GM12878 (cell line): ENCODE results near the gene ARL6IP1. TPM values are rescaled to one million over a fixed set of nuclear protein-coding genes. Genes with fewer than 3 reads are reported as not detected.

Experiments used
- ATAC-seq: fragments of 200-7000 bp; cut with Tn5 transposase; 3 replicates; pipeline ENCODE4 v1.9.1; 2020; ENCODE audit warnings: mild to moderate bottlenecking, moderate library complexity
- BruUV-seq: library from RNA; stranded (reverse); fragments of 400-500 nt; replicated peaks from 2 replicates; lab custom pipeline; 2021; lab: Mats Ljungman, UMichigan
- CTCF ChIA-PET: fragments of 300-600 bp; sonication (Branson Sonifier 250); formaldehyde crosslinking; extraction: SDS; loops from one replicate; lab custom pipeline; 2021; ENCODE audit warnings: inconsistent platforms; lab: Yijun Ruan, JAX
- POLR2A ChIA-PET: fragments of 350-600 bp; formaldehyde crosslinking; extraction: SDS; loops from one replicate; lab custom pipeline; 2021; ENCODE audit warnings: inconsistent platforms; lab: Charles Lee
- RAD21 ChIA-PET: fragments of 300-600 bp; sonication (Branson Sonifier 250); formaldehyde crosslinking; loops from one replicate; lab custom pipeline; 2023; ENCODE audit warnings: antibody characterized with exemption; ENCODE audit not compliant: unreplicated experiment; lab: Charles Lee
- SMC1A ChIA-PET: fragments of 300-600 bp; sonication (Branson Sonifier 250); formaldehyde crosslinking; loops from one replicate; lab custom pipeline; 2023; ENCODE audit not compliant: unreplicated experiment, uncharacterized antibody; lab: Charles Lee
- DNase-seq: peaks from one replicate; pipeline ENCODE4 v3.0.0-alpha.2; 2011; ENCODE audit warnings: low read depth, low spot score
- FAIRE-seq: peaks from 3 replicates; lab custom pipeline; 2011; peaks lifted over from hg19 to GRCh38; lab: Jason Lieb, UNC
- H2AFZ ChIP-seq: 2 replicates; pipeline ENCODE4 v1.6.0; 2011; ENCODE audit warnings: low read depth, low read length, control low read depth; ENCODE audit not compliant: control insufficient read depth
- H3K27ac ChIP-seq: 2 replicates; pipeline ENCODE4 v1.5.1; 2011; ENCODE audit warnings: control low read depth; ENCODE audit not compliant: control insufficient read depth, insufficient read depth
- H3K27me3 ChIP-seq, 2 experiments: replicated peaks in 1 of 2; 2 replicates each; pipeline versions ENCODE4 v1.6.0 to v1.6.1; 2011; ENCODE audit warnings: low read length in 1 of 2; ENCODE audit not compliant: control insufficient read depth in 2 of 2, insufficient read depth in 2 of 2
- H3K36me3 ChIP-seq, 2 experiments: 2 replicates each; pipeline ENCODE4 v1.5.1; 2011; ENCODE audit warnings: low read length in 1 of 2; ENCODE audit not compliant: control insufficient read depth in 2 of 2, insufficient read depth in 2 of 2
- H3K4me1 ChIP-seq: 2 replicates; pipeline ENCODE4 v1.6.1; 2011; ENCODE audit warnings: mild to moderate bottlenecking, low read length, moderate library complexity, mixed read lengths; ENCODE audit not compliant: control insufficient read depth, insufficient read depth
- H3K4me2 ChIP-seq: 2 replicates; pipeline ENCODE4 v1.6.0; 2011; ENCODE audit warnings: control low read depth; ENCODE audit not compliant: control insufficient read depth, insufficient read depth
- H3K4me3 ChIP-seq: fragments of 200-600 bp; sonication (generic); 2 replicates; pipeline ENCODE4 v1.5.1; 2016
- H3K79me2 ChIP-seq: 2 replicates; pipeline ENCODE4 v1.6.0; 2011; ENCODE audit warnings: low read length; ENCODE audit not compliant: control insufficient read depth, insufficient read depth
- H3K9ac ChIP-seq: 2 replicates; pipeline ENCODE4 v1.8.0; 2011; ENCODE audit warnings: low read length, control low read depth, mixed read lengths; ENCODE audit not compliant: control insufficient read depth, insufficient read depth
- H3K9me3 ChIP-seq: replicated peaks from 3 replicates; pipeline ENCODE4 v1.5.1; 2011; ENCODE audit warnings: mild to moderate bottlenecking, low read length; ENCODE audit not compliant: control insufficient read depth, insufficient read depth
- H4K20me1 ChIP-seq: 2 replicates; pipeline ENCODE4 v1.6.0; 2011; ENCODE audit not compliant: control insufficient read depth, insufficient read depth
- BMI1 ChIP-seq: fragments of 450-650 bp; IDR thresholded peaks from 2 replicates; pipeline ENCODE4 v1.6.1; 2016; ENCODE audit warnings: mild to moderate bottlenecking, moderate library complexity, borderline replicate concordance
- CHD1 ChIP-seq: IDR thresholded peaks from 2 replicates; pipeline ENCODE4 v1.6.1; 2012; ENCODE audit warnings: low read depth, low read length, improper control_type of control experiment
- DPF2 ChIP-seq: fragments of 450-650 bp; IDR thresholded peaks from 2 replicates; pipeline ENCODE4 v1.6.1; 2017; ENCODE audit warnings: mild to moderate bottlenecking
- HDGF ChIP-seq: fragments of 450-650 bp; IDR thresholded peaks from 2 replicates; pipeline ENCODE4 v1.6.1; 2016; ENCODE audit warnings: antibody characterized with exemption
- NFIC ChIP-seq: IDR thresholded peaks from 2 replicates; pipeline ENCODE4 v1.6.1; 2012; ENCODE audit warnings: low read depth, mild to moderate bottlenecking, inconsistent platforms, low read length, moderate library complexity
- POLR2A ChIP-seq: IDR thresholded peaks from 2 replicates; pipeline ENCODE4 v1.6.1; 2011; ENCODE audit warnings: low read depth, mild to moderate bottlenecking, low read length
- WRNIP1 ChIP-seq: IDR thresholded peaks from 2 replicates; pipeline ENCODE4 v1.6.1; 2011; ENCODE audit warnings: low read depth, low read length, improper control_type of control experiment, borderline replicate concordance
- ZNF207 ChIP-seq: fragments of 450-650 bp; IDR thresholded peaks from 2 replicates; pipeline ENCODE4 v1.6.1; 2014; ENCODE audit warnings: antibody characterized with exemption, mild to moderate bottlenecking, borderline replicate concordance
- ZNF217 ChIP-seq: fragments of 450-650 bp; IDR thresholded peaks from 2 replicates; pipeline ENCODE4 v1.6.1; 2017; ENCODE audit warnings: antibody characterized with exemption, mild to moderate bottlenecking
- ZNF384 ChIP-seq: IDR thresholded peaks from 2 replicates; pipeline ENCODE4 v1.6.1; 2012; ENCODE audit warnings: low read depth, mild to moderate bottlenecking, low read length, improper control_type of control experiment, borderline replicate concordance
- WGBS: methylation state at CpG from one replicate; pipeline ENCODE4 v1.1.6; 2016; ENCODE audit warnings: low lambda C conversion rate; ENCODE audit not compliant: insufficient replicate concordance, insufficient coverage; ENCODE audit errors: missing lambda C conversion rate; 5-methylcytosine and 5-hydroxymethylcytosine counted together
- in situ Hi-C: fragments of 300-500 bp; cut with MboI; formaldehyde crosslinking; loops from 9 replicates; pipeline ENCODE4 v1.14.3; 2018; ENCODE audit warnings: mixed read lengths
- intact Hi-C: fragments of 100-400 bp; cut with micrococcal nuclease; formaldehyde crosslinking; loops from one replicate; pipeline ENCODE4 v1.14.2; 2022; ENCODE audit not compliant: unreplicated experiment
- polyA plus RNA-seq, 11 experiments: library from polyadenylated mRNA; depleted of rRNA in 4 of 11; unstranded in 6 of 11; stranded (reverse) in 5 of 11; fragments of >200 nt; fragmentation: Nextera tagmentation in 4 of 11; fragmentation: Illumina TruSeq in 1 of 11; extraction: Ambion mirVana in 4 of 11; extraction: Trizol in 1 of 11; gene quantifications; 1 replicate in 1 of 11; 2 replicates in 10 of 11; pipeline versions ENCODE4 v1.2.1 to v1.2.3, GENCODE V29; 2011 to 2016; ENCODE audit warnings: inconsistent platforms in 2 of 11, missing spikeins in 2 of 11, low read depth in 1 of 11
- total RNA-seq, 4 experiments: library from RNA; depleted of rRNA in 3 of 4; stranded (reverse); fragments of >200 nt in 3 of 4; fragmentation: Illumina TruSeq in 1 of 4; extraction: Trizol in 1 of 4; gene quantifications; 2 replicates each; pipeline versions ENCODE4 v1.2.1 to v1.2.3, GENCODE V29; 2013 to 2021
- TF ChIP-seq, protein P1 (sequence below): fragments of 450-650 bp; IDR thresholded peaks from 2 replicates; pipeline ENCODE4 v1.6.1; 2016; ENCODE audit warnings: mild to moderate bottlenecking, moderate library complexity, borderline replicate concordance
- TF ChIP-seq, protein P2 (sequence below): fragments of 450-650 bp; IDR thresholded peaks from 2 replicates; pipeline ENCODE4 v1.6.1; 2017; ENCODE audit warnings: mild to moderate bottlenecking, moderate library complexity
- TF ChIP-seq, protein P3 (sequence below): fragments of 450-650 bp; IDR thresholded peaks from 2 replicates; pipeline ENCODE4 v1.6.1; 2016; ENCODE audit warnings: mild to moderate bottlenecking
- TF ChIP-seq, protein P4 (sequence below), 3 experiments: IDR thresholded peaks in 2 of 3; conservative IDR thresholded peaks in 1 of 3; 2 replicates each; pipeline ENCODE4 v1.5.1; 2011; ENCODE audit warnings: low read depth in 3 of 3, low read length in 3 of 3, mild to moderate bottlenecking in 3 of 3, control low read depth in 2 of 3, moderate library complexity in 2 of 3, inconsistent platforms in 1 of 3, mixed read lengths in 1 of 3; ENCODE audit not compliant: control insufficient read depth in 2 of 3, insufficient read depth in 1 of 3; ENCODE audit errors: extremely low read depth in 1 of 3

ARL6IP1 gene
- total and polyA plus RNA-seq, 10 of the 15 experiments (the other 5 are each of a cell fraction or from before 2014, with no cell fraction given): 99.3 to 334 (median 197) TPM

GRCh38 chr16:18809165-18809564 lies 7.8 kb upstream of the ARL6IP1 start:
- POLR2A ChIA-PET: interaction anchor here (1.5 kb wide), 1 partner anchor 8 kb away, joined by 4 read pairs; the partner anchor contains the start of gene ARL6IP1
- no peak overlapping the region for H3K9ac ChIP-seq
- RAD21 ChIA-PET: no interaction called here
- no peaks in the 10 kb centered on the region for H4K20me1 ChIP-seq
- ATAC-seq: no peak
- no peak for FAIRE-seq
- no peak overlapping the region for H2AFZ ChIP-seq
- no peaks in the 10 kb centered on the region for H3K27me3 ChIP-seq
- no peaks in the 10 kb centered on the region for H3K9me3 ChIP-seq
- in situ Hi-C loops (no loop called here), intact Hi-C loops (no loop called here)
- no TSS peak for BruUV-seq
- H3K4me1 ChIP-seq: no peaks in the 10 kb centered on the region
- no peak overlapping the region for H3K4me3 ChIP-seq
- no peaks in the 10 kb centered on the region for H3K79me2 ChIP-seq
- no peak for DNase-seq
- WGBS: 99% methylated on average over 13 of the region's 13 CpGs
- peaks cover 9 to 28% of the 10 kb centered on the region in 2 experiments for H3K36me3 ChIP-seq
- no peak overlapping the region for H3K27ac ChIP-seq
- no peak overlapping the region for H3K4me2 ChIP-seq
- SMC1A ChIA-PET: interaction anchor here (1.2 kb wide), 1 partner anchor 15 kb away, joined by 3 read pairs; no protein-coding TSS in a partner anchor
- CTCF ChIA-PET: interaction anchor here (1.7 kb wide), 1 partner anchor 8 kb away, joined by 5 read pairs; the partner anchor contains the start of gene ARL6IP1
- TF ChIP-seq NFIC (no peak), ZNF207 (no peak), BMI1 (no peak), WRNIP1 (no peak), HDGF (no peak), POLR2A (no peak), ZNF384 (no peak), ZNF217 (no peak), DPF2 (no peak), CHD1 (no peak)
- TF ChIP-seq, protein P1, sequence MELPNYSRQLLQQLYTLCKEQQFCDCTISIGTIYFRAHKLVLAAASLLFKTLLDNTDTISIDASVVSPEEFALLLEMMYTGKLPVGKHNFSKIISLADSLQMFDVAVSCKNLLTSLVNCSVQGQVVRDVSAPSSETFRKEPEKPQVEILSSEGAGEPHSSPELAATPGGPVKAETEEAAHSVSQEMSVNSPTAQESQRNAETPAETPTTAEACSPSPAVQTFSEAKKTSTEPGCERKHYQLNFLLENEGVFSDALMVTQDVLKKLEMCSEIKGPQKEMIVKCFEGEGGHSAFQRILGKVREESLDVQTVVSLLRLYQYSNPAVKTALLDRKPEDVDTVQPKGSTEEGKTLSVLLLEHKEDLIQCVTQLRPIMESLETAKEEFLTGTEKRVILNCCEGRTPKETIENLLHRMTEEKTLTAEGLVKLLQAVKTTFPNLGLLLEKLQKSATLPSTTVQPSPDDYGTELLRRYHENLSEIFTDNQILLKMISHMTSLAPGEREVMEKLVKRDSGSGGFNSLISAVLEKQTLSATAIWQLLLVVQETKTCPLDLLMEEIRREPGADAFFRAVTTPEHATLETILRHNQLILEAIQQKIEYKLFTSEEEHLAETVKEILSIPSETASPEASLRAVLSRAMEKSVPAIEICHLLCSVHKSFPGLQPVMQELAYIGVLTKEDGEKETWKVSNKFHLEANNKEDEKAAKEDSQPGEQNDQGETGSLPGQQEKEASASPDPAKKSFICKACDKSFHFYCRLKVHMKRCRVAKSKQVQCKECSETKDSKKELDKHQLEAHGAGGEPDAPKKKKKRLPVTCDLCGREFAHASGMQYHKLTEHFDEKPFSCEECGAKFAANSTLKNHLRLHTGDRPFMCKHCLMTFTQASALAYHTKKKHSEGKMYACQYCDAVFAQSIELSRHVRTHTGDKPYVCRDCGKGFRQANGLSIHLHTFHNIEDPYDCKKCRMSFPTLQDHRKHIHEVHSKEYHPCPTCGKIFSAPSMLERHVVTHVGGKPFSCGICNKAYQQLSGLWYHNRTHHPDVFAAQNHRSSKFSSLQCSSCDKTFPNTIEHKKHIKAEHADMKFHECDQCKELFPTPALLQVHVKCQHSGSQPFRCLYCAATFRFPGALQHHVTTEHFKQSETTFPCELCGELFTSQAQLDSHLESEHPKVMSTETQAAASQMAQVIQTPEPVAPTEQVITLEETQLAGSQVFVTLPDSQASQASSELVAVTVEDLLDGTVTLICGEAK: no peak
- TF ChIP-seq, protein P2, sequence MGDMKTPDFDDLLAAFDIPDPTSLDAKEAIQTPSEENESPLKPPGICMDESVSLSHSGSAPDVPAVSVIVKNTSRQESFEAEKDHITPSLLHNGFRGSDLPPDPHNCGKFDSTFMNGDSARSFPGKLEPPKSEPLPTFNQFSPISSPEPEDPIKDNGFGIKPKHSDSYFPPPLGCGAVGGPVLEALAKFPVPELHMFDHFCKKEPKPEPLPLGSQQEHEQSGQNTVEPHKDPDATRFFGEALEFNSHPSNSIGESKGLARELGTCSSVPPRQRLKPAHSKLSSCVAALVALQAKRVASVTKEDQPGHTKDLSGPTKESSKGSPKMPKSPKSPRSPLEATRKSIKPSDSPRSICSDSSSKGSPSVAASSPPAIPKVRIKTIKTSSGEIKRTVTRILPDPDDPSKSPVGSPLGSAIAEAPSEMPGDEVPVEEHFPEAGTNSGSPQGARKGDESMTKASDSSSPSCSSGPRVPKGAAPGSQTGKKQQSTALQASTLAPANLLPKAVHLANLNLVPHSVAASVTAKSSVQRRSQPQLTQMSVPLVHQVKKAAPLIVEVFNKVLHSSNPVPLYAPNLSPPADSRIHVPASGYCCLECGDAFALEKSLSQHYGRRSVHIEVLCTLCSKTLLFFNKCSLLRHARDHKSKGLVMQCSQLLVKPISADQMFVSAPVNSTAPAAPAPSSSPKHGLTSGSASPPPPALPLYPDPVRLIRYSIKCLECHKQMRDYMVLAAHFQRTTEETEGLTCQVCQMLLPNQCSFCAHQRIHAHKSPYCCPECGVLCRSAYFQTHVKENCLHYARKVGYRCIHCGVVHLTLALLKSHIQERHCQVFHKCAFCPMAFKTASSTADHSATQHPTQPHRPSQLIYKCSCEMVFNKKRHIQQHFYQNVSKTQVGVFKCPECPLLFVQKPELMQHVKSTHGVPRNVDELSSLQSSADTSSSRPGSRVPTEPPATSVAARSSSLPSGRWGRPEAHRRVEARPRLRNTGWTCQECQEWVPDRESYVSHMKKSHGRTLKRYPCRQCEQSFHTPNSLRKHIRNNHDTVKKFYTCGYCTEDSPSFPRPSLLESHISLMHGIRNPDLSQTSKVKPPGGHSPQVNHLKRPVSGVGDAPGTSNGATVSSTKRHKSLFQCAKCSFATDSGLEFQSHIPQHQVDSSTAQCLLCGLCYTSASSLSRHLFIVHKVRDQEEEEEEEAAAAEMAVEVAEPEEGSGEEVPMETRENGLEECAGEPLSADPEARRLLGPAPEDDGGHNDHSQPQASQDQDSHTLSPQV: no peak
- TF ChIP-seq, protein P3, sequence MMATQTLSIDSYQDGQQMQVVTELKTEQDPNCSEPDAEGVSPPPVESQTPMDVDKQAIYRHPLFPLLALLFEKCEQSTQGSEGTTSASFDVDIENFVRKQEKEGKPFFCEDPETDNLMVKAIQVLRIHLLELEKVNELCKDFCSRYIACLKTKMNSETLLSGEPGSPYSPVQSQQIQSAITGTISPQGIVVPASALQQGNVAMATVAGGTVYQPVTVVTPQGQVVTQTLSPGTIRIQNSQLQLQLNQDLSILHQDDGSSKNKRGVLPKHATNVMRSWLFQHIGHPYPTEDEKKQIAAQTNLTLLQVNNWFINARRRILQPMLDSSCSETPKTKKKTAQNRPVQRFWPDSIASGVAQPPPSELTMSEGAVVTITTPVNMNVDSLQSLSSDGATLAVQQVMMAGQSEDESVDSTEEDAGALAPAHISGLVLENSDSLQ: no peak
- TF ChIP-seq, protein P4, sequence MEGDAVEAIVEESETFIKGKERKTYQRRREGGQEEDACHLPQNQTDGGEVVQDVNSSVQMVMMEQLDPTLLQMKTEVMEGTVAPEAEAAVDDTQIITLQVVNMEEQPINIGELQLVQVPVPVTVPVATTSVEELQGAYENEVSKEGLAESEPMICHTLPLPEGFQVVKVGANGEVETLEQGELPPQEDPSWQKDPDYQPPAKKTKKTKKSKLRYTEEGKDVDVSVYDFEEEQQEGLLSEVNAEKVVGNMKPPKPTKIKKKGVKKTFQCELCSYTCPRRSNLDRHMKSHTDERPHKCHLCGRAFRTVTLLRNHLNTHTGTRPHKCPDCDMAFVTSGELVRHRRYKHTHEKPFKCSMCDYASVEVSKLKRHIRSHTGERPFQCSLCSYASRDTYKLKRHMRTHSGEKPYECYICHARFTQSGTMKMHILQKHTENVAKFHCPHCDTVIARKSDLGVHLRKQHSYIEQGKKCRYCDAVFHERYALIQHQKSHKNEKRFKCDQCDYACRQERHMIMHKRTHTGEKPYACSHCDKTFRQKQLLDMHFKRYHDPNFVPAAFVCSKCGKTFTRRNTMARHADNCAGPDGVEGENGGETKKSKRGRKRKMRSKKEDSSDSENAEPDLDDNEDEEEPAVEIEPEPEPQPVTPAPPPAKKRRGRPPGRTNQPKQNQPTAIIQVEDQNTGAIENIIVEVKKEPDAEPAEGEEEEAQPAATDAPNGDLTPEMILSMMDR (IDR thresholded peaks at IDR 0.05 in 2 of 3, conservative IDR thresholded peaks at IDR 0.05 in 1 of 3; ENCODE audit: control insufficient read depth in 2 of 3, extremely low read depth in 1 of 3, insufficient read depth in 1 of 3, low read depth in 3 of 3, low read length in 3 of 3): no peak
